ENCODE measurements around the gene SPN. TPM values are rescaled to one million over a fixed set of nuclear protein-coding genes. Genes with fewer than 3 reads are reported as not detected.

Gene SPN, protein sequence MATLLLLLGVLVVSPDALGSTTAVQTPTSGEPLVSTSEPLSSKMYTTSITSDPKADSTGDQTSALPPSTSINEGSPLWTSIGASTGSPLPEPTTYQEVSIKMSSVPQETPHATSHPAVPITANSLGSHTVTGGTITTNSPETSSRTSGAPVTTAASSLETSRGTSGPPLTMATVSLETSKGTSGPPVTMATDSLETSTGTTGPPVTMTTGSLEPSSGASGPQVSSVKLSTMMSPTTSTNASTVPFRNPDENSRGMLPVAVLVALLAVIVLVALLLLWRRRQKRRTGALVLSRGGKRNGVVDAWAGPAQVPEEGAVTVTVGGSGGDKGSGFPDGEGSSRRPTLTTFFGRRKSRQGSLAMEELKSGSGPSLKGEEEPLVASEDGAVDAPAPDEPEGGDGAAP
- 0.10 and 0.13 TPM in 2 replicates for polyA plus RNA-seq (2012; rRNA removed)
- 0.03 and 0.05 TPM in 2 replicates for polyA plus RNA-seq (2012; cell fraction: cytosol; rRNA removed)
- polyA plus RNA-seq (2012; cell fraction: nucleus; rRNA removed), result 0.06 TPM in 2 replicates

DNA sequence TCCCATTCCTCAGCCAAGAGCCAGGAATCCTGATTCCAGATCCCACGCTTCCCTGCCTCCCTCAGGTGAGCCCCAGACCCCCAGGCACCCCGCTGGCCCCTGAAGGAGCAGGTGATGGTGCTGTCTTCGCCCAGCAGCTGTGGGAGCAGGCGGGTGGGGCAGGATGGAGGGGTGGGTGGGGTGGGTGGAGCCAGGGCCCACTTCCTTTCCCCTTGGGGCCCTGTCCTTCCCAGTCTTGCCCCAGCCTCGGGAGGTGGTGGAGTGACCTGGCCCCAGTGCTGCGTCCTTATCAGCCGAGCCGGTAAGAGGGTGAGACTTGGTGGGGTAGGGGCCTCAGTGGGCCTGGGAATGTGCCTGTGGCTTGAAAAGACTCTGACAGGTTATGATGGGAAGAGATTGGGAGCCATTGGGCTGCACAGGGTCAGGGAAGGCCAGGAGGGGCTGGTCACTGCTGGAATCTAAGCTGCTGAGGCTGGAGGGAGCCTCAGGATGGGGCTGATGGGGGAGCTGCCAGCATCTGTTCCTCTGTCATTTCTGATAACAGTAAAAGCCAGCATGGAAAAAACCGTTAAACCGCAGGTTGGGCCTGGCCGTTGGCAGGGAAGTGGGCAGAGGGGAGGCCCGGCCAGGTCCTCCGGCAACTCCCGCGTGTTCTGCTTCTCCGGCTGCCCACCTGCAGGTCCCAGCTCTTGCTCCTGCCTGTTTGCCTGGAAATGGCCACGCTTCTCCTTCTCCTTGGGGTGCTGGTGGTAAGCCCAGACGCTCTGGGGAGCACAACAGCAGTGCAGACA, at the start of gene SPN:
TSS of gene SPN (plus strand) at position 232 of the 791 bp plus-strand sequence. CDS start at position 714, 482 bp downstream.
- WGBS (ENCODE audit: low lambda C conversion rate), result 88% methylated on average over 16 of the region's 18 CpGs
- Histone ChIP-seq H3K36me3 (replicated peaks in 1 of 2; ENCODE audit: control insufficient read depth in 1 of 2, insufficient read depth in 2 of 2, low read length in 1 of 2) (no peaks in the 10 kb centered on the region), H4K20me1 (ENCODE audit: insufficient read depth) (no peaks in the 10 kb centered on the region), H3K4me2 (no peak within 1 kb of the TSS), H3K4me3 (ENCODE audit: low read depth in 2 of 2, low read length in 1 of 2) (no peak within 1 kb of the TSS), H3K9me3 (no peaks in the 10 kb centered on the region), H3K9me2 (no peaks in the 10 kb centered on the region), H3K27ac (ENCODE audit: low read depth in 2 of 2, low read length in 1 of 2) (no peak within 1 kb of the TSS), H3K79me2 (ENCODE audit: insufficient read depth) (no peaks in the 10 kb centered on the region), H3K4me1 (ENCODE audit: control insufficient read depth in 1 of 2, insufficient read depth in 2 of 2, low read depth in 1 of 2, low read length in 1 of 2) (peaks cover 0 to 2% of the 10 kb centered on the region in 2 experiments; a peak in 1 of 4 replicates), H3K27me3 (ENCODE audit: insufficient read depth) (no peaks in the 10 kb centered on the region), H3K9ac (no peak within 1 kb of the TSS), H2AFZ (ENCODE audit: low read depth) (no peak within 1 kb of the TSS), H3F3A (replicated peaks; ENCODE audit: insufficient read depth) (no peaks in the 10 kb centered on the region)
- no peak for DNase-seq
- ChIA-PET POLR2A (no interaction called here), CTCF (no interaction called here)
- TF ChIP-seq MAX (IDR thresholded peaks at IDR 0.05; ENCODE audit: low read depth) (no peak), TCF12 (IDR thresholded peaks at IDR 0.05) (no peak), FOSL2 (IDR thresholded peaks at IDR 0.05; ENCODE audit: borderline replicate concordance, low read depth) (no peak), YY1 (IDR thresholded peaks at IDR 0.05; ENCODE audit: low read depth) (no peak), SMC3 (IDR thresholded peaks at IDR 0.05; ENCODE audit: low read depth, low read length) (no peak), RFX5 (IDR thresholded peaks at IDR 0.05; ENCODE audit: low read length) (no peak), JUND (IDR thresholded peaks at IDR 0.05) (no peak), GABPA (IDR thresholded peaks at IDR 0.05; ENCODE audit: low read depth) (no peak), FOXJ3 (CRISPR knock-in tag; IDR thresholded peaks at IDR 0.05) (no peak), USF1 (IDR thresholded peaks at IDR 0.05; ENCODE audit: borderline replicate concordance, low read depth) (no peak), CTCF (IDR thresholded peaks at IDR 0.05) (no peak), EP300 (IDR thresholded peaks at IDR 0.05; ENCODE audit: borderline replicate concordance in 1 of 2, low read depth in 1 of 2, low read length in 1 of 2) (no peak), EZH2phosphoT487 (IDR thresholded peaks at IDR 0.05; ENCODE audit: borderline replicate concordance, low read depth) (no peak), CHD2 (IDR thresholded peaks at IDR 0.05; ENCODE audit: low read length, partially characterized antibody) (no peak), TAF1 (IDR thresholded peaks at IDR 0.05; ENCODE audit: borderline replicate concordance, low read depth, low read length) (no peak)
- TF ChIP-seq, protein P1, sequence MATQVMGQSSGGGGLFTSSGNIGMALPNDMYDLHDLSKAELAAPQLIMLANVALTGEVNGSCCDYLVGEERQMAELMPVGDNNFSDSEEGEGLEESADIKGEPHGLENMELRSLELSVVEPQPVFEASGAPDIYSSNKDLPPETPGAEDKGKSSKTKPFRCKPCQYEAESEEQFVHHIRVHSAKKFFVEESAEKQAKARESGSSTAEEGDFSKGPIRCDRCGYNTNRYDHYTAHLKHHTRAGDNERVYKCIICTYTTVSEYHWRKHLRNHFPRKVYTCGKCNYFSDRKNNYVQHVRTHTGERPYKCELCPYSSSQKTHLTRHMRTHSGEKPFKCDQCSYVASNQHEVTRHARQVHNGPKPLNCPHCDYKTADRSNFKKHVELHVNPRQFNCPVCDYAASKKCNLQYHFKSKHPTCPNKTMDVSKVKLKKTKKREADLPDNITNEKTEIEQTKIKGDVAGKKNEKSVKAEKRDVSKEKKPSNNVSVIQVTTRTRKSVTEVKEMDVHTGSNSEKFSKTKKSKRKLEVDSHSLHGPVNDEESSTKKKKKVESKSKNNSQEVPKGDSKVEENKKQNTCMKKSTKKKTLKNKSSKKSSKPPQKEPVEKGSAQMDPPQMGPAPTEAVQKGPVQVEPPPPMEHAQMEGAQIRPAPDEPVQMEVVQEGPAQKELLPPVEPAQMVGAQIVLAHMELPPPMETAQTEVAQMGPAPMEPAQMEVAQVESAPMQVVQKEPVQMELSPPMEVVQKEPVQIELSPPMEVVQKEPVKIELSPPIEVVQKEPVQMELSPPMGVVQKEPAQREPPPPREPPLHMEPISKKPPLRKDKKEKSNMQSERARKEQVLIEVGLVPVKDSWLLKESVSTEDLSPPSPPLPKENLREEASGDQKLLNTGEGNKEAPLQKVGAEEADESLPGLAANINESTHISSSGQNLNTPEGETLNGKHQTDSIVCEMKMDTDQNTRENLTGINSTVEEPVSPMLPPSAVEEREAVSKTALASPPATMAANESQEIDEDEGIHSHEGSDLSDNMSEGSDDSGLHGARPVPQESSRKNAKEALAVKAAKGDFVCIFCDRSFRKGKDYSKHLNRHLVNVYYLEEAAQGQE (IDR thresholded peaks at IDR 0.05; ENCODE audit: low read depth, low read length), result no peak
- TF ChIP-seq, protein P2, sequence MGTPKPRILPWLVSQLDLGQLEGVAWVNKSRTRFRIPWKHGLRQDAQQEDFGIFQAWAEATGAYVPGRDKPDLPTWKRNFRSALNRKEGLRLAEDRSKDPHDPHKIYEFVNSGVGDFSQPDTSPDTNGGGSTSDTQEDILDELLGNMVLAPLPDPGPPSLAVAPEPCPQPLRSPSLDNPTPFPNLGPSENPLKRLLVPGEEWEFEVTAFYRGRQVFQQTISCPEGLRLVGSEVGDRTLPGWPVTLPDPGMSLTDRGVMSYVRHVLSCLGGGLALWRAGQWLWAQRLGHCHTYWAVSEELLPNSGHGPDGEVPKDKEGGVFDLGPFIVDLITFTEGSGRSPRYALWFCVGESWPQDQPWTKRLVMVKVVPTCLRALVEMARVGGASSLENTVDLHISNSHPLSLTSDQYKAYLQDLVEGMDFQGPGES (IDR thresholded peaks at IDR 0.05; ENCODE audit: low read depth, low read length), result no peak

Data from SK-N-SH (cell line).